IPS DF 6.9 (cell line): ENCODE data around the gene JCAD.

ENCODE experiments used
- DNase-seq: peaks from one replicate; pipeline ENCODE4 v3.0.0-alpha.2; 2013; ENCODE audit warnings: low read depth, low spot score
- H3K27ac ChIP-seq: one replicate; pipeline ENCODE4 v1.5.1; 2013; ENCODE audit warnings: low read length, control low read depth
- H3K27me3 ChIP-seq: 2 replicates; pipeline ENCODE4 v1.6.1; 2013; ENCODE audit warnings: mild to moderate bottlenecking, low read length; ENCODE audit not compliant: control insufficient read depth, insufficient read depth
- H3K36me3 ChIP-seq: 2 replicates; pipeline ENCODE4 v1.6.1; 2013; ENCODE audit warnings: low read length; ENCODE audit not compliant: control insufficient read depth, insufficient read depth
- H3K4me1 ChIP-seq: 2 replicates; pipeline ENCODE4 v1.6.1; 2013; ENCODE audit warnings: low read length; ENCODE audit not compliant: control insufficient read depth, insufficient read depth
- H3K4me3 ChIP-seq: 2 replicates; pipeline ENCODE4 v1.5.1; 2013; ENCODE audit warnings: mild to moderate bottlenecking, low read length
- H3K9me3 ChIP-seq: 2 replicates; pipeline ENCODE4 v1.6.1; 2013; ENCODE audit warnings: low read length, inconsistent platforms; ENCODE audit not compliant: control insufficient read depth, insufficient read depth
- WGBS: extraction: QIAGEN DNeasy Blood & Tissue Kit; methylation state at CpG from one replicate; pipeline ENCODE4 v1.1.7; 2013; ENCODE audit warnings: mixed read lengths, missing lambda C conversion rate; ENCODE audit not compliant: insufficient read length, insufficient coverage; 5-methylcytosine and 5-hydroxymethylcytosine counted together

The JCAD gene

GRCh38 chr10:30057421-30057841 lies 2.0 kb downstream of the JCAD start:
- Histone ChIP-seq H3K4me3 (no peak overlapping the region), H3K36me3 (peaks cover 3% of the 10 kb centered on the region; the same call in 1 of the 2 replicates)
- DNase-seq: no peak

GRCh38 chr10:30056767-30057355 lies 2.5 kb downstream of the JCAD start:
- WGBS: no CpG with 5 or more reads among the region's 4 CpGs
- H3K4me3 ChIP-seq: no peak overlapping the region

More at GRCh38 chr10:30057421-30057841, 2.0 kb downstream of the JCAD start:
- WGBS: no CpG with 5 or more reads among the region's 5 CpGs
- Histone ChIP-seq H3K4me1 (no peaks in the 10 kb centered on the region; the same call in none of the 2 replicates), H3K27ac (no peak overlapping the region), H3K27me3 (peaks cover 10% of the 10 kb centered on the region; the same call in 1 of the 2 replicates), H3K9me3 (no peaks in the 10 kb centered on the region)

GRCh38 chr10:30056281-30056680 lies 3.1 kb downstream of the JCAD start:
- Histone ChIP-seq H3K36me3 (peaks cover 3% of the 10 kb centered on the region; the same call in 1 of the 2 replicates), H3K9me3 (no peaks in the 10 kb centered on the region), H3K4me3 (no peak overlapping the region), H3K4me1 (no peaks in the 10 kb centered on the region; the same call in none of the 2 replicates), H3K27me3 (peaks cover 10% of the 10 kb centered on the region; the same call in 1 of the 2 replicates), H3K27ac (no peak overlapping the region)
- no peak for DNase-seq
- WGBS: no CpG with 5 or more reads among the region's 1 CpG

More at GRCh38 chr10:30056767-30057355, 2.5 kb downstream of the JCAD start:
- no peak overlapping the region for H3K27ac ChIP-seq
- H3K36me3 ChIP-seq: peaks cover 3% of the 10 kb centered on the region; the same call in 1 of the 2 replicates
- H3K9me3 ChIP-seq: no peaks in the 10 kb centered on the region
- peaks cover 10% of the 10 kb centered on the region; the same call in 1 of the 2 replicates for H3K27me3 ChIP-seq
- no peak for DNase-seq
- H3K4me1 ChIP-seq: no peaks in the 10 kb centered on the region; the same call in none of the 2 replicates

GRCh38 chr10:30055226-30055662 lies 4.1 kb downstream of the JCAD start:
- Histone ChIP-seq H3K4me1 (no peaks in the 10 kb centered on the region; the same call in none of the 2 replicates), H3K27ac (no peak overlapping the region), H3K4me3 (no peak overlapping the region), H3K36me3 (peaks cover 3% of the 10 kb centered on the region; the same call in 1 of the 2 replicates), H3K9me3 (no peaks in the 10 kb centered on the region), H3K27me3 (peaks cover 10% of the 10 kb centered on the region; the same call in 1 of the 2 replicates)
- DNase-seq: no peak
- no CpG with 5 or more reads among the region's 3 CpGs for WGBS

- Histone ChIP-seq H3K9me3 (no peaks in the 10 kb centered on the region), H3K36me3 (no peaks in the 10 kb centered on the region), H3K4me3 (no peak overlapping the region), H3K27ac (no peak overlapping the region), H3K4me1 (0 out of 2 replicates have a peak, but pooled peaks cover 3% of the 10 kb centered on the region), H3K27me3 (no peaks in the 10 kb centered on the region)
- WGBS: no CpG with 5 or more reads among the region's 6 CpGs
- DNase-seq: no peak
Measured at GRCh38 chr10:30052062-30052461, 7.3 kb downstream of the JCAD start.

- no CpG with 5 or more reads among the region's 8 CpGs for WGBS
Measured at GRCh38 chr10:30051220-30051619, 8.2 kb downstream of the JCAD start.

GRCh38 chr10:30050411-30050810 lies 9.0 kb downstream of the JCAD start:
- no peak overlapping the region for H3K4me3 ChIP-seq
- H3K9me3 ChIP-seq: no peaks in the 10 kb centered on the region
- 0 out of 2 replicates have a peak, but pooled peaks cover 3% of the 10 kb centered on the region for H3K4me1 ChIP-seq
- no CpG with 5 or more reads among the region's 3 CpGs for WGBS
- H3K36me3 ChIP-seq: no peaks in the 10 kb centered on the region
- no peak for DNase-seq
- no peak overlapping the region for H3K27ac ChIP-seq
- no peaks in the 10 kb centered on the region for H3K27me3 ChIP-seq

More at GRCh38 chr10:30051220-30051619, 8.2 kb downstream of the JCAD start:
- no peak for DNase-seq
- H3K27me3 ChIP-seq: no peaks in the 10 kb centered on the region
- no peaks in the 10 kb centered on the region for H3K9me3 ChIP-seq
- H3K27ac ChIP-seq: no peak overlapping the region
- no peaks in the 10 kb centered on the region for H3K36me3 ChIP-seq
- H3K4me1 ChIP-seq: 0 out of 2 replicates have a peak, but pooled peaks cover 3% of the 10 kb centered on the region
- no peak overlapping the region for H3K4me3 ChIP-seq

GRCh38 chr10:30048768-30049517 lies 10.4 kb downstream of the JCAD start:
- Histone ChIP-seq H3K27ac (no peak overlapping the region), H3K9me3 (no peaks in the 10 kb centered on the region), H3K4me3 (no peak overlapping the region), H3K36me3 (no peaks in the 10 kb centered on the region), H3K4me1 (0 out of 2 replicates have a peak, but pooled peaks cover 3% of the 10 kb centered on the region), H3K27me3 (no peaks in the 10 kb centered on the region)
- DNase-seq: no peak
- no CpG with 5 or more reads among the region's 18 CpGs for WGBS

GRCh38 chr10:30047924-30048531 lies 11.4 kb downstream of the JCAD start:
- 0 out of 2 replicates have a peak, but pooled peaks cover 3% of the 10 kb centered on the region for H3K4me1 ChIP-seq
- H3K9me3 ChIP-seq: no peaks in the 10 kb centered on the region
- H3K36me3 ChIP-seq: no peaks in the 10 kb centered on the region
- no peak overlapping the region for H3K4me3 ChIP-seq
- no peaks in the 10 kb centered on the region for H3K27me3 ChIP-seq
- no peak for DNase-seq
- no CpG with 5 or more reads among the region's 11 CpGs for WGBS
- H3K27ac ChIP-seq: no peak overlapping the region

- no CpG with 5 or more reads among the region's 21 CpGs for WGBS
- no peak overlapping the region for H3K27ac ChIP-seq
- H3K27me3 ChIP-seq: no peaks in the 10 kb centered on the region
- DNase-seq: no peak
- no peaks in the 10 kb centered on the region for H3K9me3 ChIP-seq
- 0 out of 2 replicates have a peak, but pooled peaks cover 3% of the 10 kb centered on the region for H3K4me1 ChIP-seq
- H3K4me3 ChIP-seq: no peak overlapping the region
- no peaks in the 10 kb centered on the region for H3K36me3 ChIP-seq
Measured at GRCh38 chr10:30047430-30047829, 12.0 kb downstream of the JCAD start.
